Fibroblast of the aortic adventitia (primary cell): ENCODE measurements around the gene REEP3. TPM values are rescaled to one million over a fixed set of nuclear protein-coding genes. Genes with fewer than 3 reads are reported as not detected.

Experiments
- DNase-seq: peaks from one replicate; pipeline ENCODE4 v3.0.0-alpha.2; 2010; ENCODE audit warnings: low read depth
- H3K4me3 ChIP-seq: 2 replicates; pipeline ENCODE4 v1.5.1; 2011; ENCODE audit warnings: low read depth, mild to moderate bottlenecking, control low read depth, low read length, moderate library complexity
- total RNA-seq: library from RNA; depleted of rRNA; stranded (reverse); fragments of >200 nt; gene quantifications from 2 replicates; pipeline ENCODE4 v1.2.3, GENCODE V29; 2012; ENCODE audit warnings: low replicate concordance
- TF ChIP-seq, protein P1 (sequence below): IDR thresholded peaks from 2 replicates; pipeline ENCODE4 v1.5.1; 2011; ENCODE audit warnings: mild to moderate bottlenecking, low read length, control low read depth, inconsistent platforms; ENCODE audit not compliant: insufficient read depth

Gene REEP3
- total RNA-seq, 1 donor = 95.1 TPM

DNA sequence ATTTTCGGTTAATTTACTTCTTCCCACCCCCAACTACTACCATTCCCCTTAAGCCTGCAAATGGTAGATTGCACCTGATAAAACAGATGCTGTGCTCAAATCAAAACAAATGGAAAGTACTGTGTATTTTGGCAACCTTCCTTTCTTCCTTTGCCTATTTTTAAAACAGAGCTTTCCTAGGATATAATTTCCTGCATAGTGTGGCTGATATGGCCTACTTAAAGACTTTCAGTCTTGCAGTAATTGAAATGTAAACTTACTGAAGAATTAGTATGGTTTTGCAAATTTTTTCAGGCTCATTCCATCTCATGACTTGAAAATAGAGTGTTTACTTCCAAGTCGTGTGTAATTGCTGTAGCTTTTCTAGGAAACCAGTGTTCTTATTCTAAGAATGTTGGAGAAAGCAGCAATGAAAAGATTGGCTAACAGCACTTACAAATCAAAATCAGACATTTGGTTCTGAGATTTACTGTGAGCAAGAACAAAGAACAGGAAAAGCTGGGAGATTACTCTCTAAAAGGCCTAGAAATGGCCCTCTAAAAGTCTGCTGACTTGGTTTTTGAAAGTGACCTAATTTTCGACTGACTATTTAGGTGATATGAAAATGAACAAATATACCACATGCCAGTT lies 52.0 kb downstream of the REEP3 start:
- no peak overlapping the region for H3K4me3 ChIP-seq
- TF ChIP-seq, protein P1, sequence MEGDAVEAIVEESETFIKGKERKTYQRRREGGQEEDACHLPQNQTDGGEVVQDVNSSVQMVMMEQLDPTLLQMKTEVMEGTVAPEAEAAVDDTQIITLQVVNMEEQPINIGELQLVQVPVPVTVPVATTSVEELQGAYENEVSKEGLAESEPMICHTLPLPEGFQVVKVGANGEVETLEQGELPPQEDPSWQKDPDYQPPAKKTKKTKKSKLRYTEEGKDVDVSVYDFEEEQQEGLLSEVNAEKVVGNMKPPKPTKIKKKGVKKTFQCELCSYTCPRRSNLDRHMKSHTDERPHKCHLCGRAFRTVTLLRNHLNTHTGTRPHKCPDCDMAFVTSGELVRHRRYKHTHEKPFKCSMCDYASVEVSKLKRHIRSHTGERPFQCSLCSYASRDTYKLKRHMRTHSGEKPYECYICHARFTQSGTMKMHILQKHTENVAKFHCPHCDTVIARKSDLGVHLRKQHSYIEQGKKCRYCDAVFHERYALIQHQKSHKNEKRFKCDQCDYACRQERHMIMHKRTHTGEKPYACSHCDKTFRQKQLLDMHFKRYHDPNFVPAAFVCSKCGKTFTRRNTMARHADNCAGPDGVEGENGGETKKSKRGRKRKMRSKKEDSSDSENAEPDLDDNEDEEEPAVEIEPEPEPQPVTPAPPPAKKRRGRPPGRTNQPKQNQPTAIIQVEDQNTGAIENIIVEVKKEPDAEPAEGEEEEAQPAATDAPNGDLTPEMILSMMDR = no peak
- peak; percentile 72 for DNase-seq

DNA sequence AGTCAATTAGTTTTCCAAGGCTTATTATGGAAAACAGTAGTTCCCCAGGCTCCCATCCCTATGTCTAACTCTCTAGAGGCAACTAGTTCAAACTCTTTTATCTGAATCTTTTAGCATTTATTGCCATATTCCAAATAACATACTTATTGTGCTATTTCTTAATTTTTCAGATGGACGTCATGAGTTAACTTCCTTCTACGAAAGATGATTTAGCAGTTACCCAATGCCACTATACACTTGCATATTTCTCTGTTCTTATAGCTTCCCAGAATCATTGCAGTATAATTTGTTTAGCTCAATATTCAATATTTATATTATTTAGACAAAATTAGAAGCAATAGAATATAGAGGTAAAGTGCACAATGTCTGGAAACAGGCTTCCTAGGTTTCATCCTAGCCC lies 52.8 kb downstream of the REEP3 start:
- H3K4me3 ChIP-seq = no peak overlapping the region
- TF ChIP-seq, protein P1 = no peak
- no peak for DNase-seq

DNA sequence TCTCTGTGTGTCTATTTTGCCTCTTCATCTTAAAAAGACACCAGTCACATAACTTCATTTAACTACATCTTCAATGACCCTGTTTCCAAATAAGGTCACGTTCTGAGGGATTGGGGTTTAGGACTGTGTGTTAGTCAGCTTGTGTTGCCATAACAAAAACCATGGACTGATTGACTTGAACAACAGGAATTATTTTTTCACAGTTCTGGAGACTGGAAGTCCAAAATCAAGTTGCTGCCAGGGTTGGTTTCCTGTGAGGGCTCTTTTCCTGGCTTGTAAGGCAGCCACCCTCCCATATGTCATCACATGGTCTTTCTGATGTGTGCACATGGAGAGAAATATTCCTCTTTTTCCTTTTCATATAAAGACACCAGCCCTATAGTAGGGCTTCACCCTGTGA lies 55.3 kb downstream of the REEP3 start:
- TF ChIP-seq, protein P1 = no peak
- DNase-seq = no peak
- H3K4me3 ChIP-seq = no peak overlapping the region

DNA sequence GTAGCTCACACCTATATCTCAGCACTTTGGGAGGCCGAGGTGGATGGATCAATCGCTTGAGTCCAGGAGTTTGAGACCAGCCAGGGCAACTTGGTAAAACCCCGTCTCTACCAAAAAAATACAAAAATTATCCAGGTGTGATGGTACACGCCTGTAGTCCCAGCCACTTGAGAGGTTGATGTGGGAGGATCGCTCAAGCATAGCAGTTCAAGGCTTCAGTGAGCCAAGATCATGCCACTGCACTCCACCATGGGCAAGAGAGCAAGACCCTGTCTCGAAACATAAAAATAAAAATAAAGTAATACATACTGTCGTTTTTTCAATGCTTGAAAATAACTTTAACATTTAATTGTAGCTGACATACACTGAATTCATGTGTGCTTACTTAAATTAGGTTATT lies 57.3 kb downstream of the REEP3 start:
- TF ChIP-seq, protein P1 = no peak
- no peak overlapping the region for H3K4me3 ChIP-seq
- no peak for DNase-seq

DNA sequence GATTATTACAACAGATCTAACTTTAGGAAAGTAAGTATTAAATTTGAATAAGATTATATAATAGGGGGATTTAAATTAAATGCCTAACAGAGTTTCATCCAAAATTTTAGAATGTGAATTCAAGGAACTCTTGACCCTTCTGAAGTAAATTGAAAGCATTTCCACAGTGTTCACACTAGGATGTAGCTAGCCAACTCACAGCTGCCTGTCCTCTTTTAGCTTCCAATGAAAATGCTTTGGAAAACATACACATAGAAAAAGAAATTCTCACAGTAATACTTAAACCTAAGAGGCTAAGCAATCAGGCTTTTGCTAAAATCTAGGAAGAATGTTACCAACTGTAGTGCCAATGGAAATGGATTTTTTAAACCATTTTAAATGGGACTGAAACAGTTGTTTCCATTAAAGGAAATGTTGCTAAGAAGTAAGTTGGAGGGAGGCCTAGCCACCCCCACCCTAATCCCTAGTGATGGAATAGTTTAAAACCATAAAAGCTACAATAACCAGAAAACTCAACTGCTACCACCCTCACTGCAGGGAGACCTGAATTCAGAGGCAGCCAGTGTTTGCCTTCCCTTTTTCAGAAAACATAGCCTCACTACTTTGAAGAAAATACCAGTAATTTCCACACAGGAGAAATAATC lies 58.3 kb downstream of the REEP3 start:
- H3K4me3 ChIP-seq = no peak overlapping the region
- TF ChIP-seq, protein P1 = no peak
- no peak for DNase-seq

DNA sequence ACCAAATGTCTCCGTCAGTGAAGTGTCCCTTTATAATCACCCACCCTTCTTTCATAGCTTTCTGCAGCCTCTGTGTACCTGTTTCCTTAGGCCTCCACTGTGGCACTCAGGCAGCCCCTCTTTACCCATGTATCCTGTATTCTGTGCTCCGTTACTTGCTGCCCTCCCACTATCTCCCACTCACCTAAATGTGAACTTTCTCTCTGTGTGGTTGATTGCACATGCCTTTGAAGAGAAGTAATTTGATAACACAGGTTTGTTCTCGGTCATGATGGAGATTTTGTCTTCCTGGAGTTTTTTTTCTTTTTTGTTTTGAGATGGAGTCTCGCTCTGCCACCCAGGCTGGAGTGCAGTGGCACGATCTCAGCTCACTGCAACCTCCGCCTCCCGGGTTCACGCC lies 61.5 kb downstream of the REEP3 start:
- TF ChIP-seq, protein P1 = no peak
- DNase-seq = no peak
- H3K4me3 ChIP-seq = no peak overlapping the region
